NCI-H69 (cell line): Measurements from ENCODE around the gene IP6K3.
A peak's percentile ranks its signal among the peaks of the same experiment; 100 is the strongest.

Experiments
- DNase-seq: peaks from one replicate; lab custom pipeline; 2025; lab: John Stamatoyannopoulos, UW

IP6K3 gene, protein sequence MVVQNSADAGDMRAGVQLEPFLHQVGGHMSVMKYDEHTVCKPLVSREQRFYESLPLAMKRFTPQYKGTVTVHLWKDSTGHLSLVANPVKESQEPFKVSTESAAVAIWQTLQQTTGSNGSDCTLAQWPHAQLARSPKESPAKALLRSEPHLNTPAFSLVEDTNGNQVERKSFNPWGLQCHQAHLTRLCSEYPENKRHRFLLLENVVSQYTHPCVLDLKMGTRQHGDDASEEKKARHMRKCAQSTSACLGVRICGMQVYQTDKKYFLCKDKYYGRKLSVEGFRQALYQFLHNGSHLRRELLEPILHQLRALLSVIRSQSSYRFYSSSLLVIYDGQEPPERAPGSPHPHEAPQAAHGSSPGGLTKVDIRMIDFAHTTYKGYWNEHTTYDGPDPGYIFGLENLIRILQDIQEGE

DNA sequence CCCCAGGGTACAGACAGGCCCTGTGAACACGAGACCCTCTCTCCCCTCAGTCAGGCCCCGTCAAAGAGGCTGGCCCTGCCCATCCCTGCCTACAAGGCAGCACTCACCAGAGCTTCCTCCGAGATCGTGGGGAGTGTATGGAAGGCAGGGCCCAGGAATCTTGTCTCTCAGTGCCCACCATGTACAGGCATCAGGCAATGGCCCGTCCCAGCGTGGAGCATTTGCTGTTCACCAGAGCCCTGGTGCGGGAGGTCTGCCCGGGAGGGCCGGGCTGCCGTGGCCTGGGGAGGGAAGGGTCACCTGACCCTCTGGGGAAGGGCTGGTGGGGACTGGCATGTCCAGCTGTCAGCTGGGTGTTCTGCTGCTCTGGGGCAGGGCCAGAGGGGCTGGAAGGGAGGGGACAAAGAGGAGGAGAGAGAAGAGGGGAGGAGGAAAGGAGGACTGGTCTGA is at the start of gene IP6K3:
Gene IP6K3, minus strand, starts transcription at position 255 of the 450 bp plus-strand sequence. CDS start 11,429 bp downstream, outside the sequence.
- DNase-seq, result no peak

DNA sequence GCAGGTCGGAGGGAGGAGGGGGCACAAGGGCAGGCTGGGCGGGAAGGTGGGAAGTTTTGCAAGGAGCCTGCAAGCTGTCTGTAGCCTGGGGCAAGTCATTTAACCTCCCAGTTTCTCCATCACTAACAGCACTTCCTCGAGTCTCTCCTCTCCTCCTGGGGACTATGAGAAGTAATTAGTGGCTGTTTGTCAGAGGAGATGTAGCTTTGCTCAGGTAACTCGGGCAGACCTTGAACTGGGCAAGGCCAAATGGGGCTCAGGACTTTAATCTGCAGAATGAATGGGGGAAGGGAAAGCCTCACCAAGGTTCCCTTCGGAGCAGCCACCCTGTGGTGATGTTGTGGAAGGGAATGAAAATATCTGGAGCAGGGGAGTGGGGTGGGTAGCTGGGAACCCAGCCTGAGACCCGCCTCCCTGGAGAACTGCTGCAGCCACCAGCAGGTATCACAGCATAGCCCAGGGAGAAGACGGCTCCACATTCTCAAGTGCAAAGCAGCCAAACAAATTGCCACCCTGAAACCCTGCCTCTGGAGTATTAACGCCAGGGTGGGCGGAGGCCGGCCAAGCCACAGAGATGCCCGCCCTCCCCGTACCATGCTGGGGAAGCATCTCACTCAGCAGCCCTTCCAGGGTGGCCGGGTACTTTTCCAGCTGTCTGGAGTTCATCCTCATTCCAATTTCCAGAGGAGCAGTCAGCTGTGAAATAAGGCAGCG is 48.4 kb upstream of the IP6K3 start:
- peak; percentile 89 for DNase-seq

DNA sequence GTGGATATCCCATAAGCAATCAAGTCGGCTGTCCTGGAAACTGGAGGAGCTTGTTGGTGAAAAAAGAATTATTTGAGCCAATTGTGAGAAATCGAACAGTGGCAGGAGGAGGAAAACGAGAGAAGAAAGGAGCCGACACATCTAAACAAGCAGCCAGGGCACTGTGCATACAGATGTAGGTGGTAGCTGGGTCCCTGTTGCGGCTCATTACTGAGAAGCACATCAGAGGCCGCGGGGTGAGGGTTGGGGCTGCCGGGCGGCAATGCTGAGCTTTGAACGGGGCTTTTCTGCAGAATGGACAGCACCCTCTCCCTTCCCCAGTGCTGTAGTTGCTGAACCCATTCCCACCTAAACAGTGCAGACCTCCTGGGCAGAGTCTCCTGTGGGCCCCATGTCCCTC is 46.3 kb upstream of the IP6K3 start:
- DNase-seq, result no peak

DNA sequence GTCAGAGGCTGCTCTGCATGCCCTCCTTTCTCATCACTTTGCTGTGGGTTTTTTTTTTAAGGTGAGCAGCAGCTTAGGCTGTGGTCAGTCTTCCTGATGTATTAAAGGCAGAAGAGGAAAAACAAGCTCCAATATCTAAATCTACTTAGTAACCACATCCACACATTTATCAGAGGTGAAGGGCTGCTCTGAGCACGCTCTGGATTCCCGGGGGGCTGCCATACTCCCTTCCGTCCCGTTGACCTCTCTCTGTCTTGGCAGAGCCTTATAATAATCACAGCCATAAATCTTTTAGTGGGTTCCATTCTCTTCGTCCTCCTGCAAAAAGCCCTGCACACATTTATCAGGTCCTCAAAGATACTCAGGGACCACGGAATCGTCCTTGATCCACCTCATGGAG is 44.9 kb upstream of the IP6K3 start:
- DNase-seq, result no peak

DNA sequence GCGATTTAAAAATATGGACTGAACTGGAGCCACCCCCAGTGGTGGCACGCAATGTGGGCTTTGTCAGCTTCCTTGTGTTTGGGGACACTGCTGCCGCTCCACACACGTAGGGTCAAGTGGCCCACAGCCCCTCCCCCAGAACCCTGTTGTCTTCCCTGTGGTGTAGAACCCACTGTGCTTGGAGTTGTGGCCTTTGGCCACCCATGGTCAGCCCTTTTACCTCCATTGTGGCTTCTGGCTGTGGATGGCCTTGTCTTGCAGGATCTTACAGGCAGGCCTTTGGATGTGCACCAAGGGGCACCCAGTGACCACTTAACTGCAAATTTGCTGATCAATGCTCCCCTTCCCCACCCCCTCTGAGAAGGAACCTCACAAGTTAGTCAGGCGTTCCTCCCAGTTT is 44.2 kb upstream of the IP6K3 start:
- DNase-seq, result no peak

DNA sequence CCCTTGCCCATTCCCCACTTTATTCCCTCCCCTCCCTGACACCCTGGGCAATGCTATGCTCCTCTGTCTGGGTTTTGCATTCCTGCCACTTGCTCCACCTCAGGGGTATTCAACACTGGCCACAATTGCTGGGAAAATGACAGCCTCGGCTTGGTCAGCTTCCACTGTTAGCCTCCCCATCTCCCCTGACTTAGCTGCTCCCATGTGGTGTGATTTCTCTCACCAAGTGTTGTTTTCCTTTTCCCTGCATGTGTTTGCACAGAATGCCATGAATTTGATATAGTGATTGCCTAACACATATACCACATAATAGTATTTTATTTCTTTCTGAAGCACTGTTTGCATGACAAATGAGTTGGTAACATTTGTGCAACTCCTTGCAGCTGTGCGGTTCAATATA is 43.7 kb upstream of the IP6K3 start:
- DNase-seq, result no peak

DNA sequence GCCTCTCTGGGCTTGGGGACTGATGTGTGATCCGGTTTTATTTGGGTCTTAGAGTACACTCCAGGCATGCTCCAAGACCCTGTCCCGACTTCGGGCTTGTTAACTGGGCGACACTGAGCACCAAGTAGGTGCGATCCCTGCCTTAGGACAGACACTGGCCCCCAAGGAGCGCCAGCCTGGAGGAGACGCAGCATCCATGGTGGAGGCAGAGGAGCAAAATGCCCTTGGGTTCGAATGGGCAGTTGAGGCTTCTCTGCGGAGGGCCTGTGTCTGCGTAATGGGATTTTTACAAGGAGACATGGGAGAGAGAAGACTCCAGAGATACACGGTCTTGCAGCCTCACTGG is 42.8 kb upstream of the IP6K3 start:
- DNase-seq, result no peak

DNA sequence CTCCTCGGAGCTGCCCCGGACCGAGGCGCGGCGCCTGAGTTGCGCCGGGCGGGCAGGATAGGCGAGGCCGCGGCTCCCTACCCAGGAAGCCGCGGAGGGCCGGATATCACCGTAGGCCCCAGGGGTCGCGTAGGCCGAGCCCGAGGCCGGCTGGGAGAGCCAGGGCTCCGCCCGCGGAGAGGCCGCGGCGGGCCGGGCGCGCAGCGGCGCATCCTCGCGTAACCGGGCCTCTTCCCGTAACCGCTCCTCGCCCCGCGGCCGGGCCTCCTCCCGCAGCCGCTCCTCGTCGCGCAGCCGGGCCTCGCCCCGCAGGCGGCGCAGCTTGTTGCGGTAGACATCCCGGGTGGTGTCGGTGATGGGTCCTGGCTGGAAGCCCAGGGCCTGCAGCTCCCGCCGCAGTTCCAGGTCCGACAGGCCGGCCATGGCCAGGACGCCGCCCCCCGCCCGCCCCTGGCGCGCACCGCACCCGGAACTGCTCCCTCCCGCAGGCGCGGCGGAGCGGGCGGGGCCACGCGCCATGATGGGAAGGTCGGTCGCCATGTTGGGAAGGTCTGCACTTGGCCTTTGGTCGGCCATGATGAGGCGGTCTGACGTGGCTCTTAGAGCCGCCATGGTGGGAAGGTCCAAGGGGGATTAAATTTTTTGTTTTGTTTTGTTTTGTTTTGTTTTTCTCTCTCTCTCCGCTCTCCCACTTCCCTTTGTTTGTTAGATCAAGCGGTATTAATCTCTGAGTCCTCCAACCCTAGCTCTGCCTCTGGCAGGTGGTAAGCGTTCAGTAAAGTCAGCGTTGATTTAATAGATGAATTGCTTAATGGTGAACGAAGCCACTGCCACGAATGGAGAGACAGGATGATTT is 42.2 kb upstream of the IP6K3 start, which contains the start of gene LEMD2:
Gene LEMD2, minus strand, starts transcription at position 437 of the 856 bp plus-strand sequence. Its CDS starts 14 bp downstream, at position 423.
- peak; percentile 97 for DNase-seq

DNA sequence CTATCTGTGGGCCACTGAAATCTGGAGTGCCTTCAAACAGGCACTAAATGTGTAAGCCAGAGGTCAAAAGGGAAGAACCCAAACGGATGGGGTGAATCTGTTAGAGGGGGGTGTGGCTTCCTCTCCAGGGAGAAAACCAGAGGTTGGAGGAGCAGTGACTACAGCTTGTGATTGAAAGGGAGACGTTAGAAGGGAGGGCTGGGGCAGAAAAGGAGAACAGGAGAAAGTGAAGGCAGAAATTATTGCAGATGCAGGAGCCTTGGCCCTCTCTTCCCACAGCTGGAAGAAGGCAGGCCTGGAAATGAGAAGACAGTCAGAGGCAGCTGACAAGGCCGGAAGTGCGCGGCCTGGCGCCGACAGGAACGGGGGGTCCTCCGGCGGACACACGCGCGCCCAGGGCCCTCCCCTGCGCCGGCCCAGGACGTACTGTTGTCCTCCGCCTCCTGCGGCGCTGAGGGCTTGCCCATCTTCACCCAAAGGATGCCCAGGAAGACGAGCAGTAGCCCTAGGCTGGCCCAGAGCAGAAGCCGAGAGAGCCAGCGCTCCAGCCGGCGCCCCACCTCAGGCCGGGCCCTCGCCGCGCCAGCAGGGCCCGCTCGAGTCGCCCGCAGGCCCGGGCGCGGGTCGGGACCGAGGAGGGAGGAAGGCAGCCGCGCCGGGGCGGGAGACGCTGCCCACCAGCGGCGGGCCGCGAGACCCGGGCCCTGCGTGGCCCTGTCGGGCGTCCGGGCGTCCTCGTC is 41.4 kb upstream of the IP6K3 start:
- DNase-seq, result peak; percentile 80

DNA sequence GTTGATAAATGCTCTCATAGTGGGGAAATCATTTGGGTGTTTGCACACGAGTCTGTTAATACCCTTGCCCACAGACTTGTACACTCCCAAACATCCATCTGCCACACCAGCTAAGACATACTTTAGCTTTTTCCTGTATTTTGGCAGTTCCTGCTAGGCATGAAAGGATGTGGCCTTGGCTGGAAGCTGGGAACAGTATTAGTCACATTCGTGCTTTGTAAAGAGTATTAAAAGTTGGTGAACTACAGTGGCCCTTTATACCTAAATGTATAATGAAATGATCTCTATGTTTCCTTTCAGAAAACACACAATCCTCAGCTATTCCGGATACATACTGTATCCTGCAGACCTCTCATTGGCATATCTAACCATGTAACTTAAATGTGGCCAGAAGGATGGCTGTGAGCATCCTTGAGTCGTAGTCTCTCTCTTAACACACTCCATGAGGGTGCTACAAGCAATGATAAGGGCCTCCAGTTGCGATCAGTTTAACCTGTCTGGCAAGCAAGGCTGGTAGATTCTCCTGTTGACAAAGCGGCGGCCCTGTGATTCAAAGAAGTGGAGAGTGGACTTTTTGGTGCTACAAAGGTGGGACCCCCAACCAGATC is 40.7 kb upstream of the IP6K3 start:
- DNase-seq, result no peak

DNA sequence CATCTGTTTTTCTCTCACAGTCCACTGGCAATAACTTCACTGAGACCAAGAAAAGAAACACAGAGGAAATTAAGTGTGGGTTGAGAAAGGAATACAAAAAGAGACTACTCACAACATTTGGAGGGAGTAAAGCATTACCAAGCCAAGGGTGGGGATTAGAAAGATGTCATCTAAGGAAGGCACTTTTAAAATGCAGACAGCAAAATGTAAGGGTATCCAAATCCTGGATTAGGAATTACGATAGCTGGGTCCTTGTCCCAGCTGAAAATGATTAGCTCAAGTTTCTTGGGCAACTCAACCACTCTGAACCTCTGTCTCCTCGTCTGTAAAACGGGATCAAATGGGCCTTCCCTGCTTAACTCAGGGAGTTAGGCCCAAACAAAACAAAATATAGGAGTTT is 40.0 kb upstream of the IP6K3 start:
- DNase-seq, result no peak

DNA sequence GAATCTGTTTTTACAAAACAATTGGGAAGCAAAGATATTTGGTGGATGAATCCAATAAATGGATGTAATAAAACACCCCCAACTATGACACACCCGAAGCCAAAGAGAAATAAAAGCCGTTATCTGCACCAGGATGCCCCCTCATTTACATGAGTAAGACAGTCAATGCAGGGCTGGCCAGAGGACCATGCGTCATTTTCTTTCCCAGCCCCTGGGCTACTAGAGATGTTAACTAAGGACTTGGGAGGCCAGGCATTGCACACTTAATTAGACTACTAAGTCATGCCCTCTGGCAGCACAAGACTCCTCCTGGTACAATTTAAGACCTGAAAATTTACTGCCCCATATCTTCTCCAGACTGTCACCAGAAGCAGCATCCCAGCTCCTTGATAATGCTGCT is 39.1 kb upstream of the IP6K3 start:
- DNase-seq, result no peak

DNA sequence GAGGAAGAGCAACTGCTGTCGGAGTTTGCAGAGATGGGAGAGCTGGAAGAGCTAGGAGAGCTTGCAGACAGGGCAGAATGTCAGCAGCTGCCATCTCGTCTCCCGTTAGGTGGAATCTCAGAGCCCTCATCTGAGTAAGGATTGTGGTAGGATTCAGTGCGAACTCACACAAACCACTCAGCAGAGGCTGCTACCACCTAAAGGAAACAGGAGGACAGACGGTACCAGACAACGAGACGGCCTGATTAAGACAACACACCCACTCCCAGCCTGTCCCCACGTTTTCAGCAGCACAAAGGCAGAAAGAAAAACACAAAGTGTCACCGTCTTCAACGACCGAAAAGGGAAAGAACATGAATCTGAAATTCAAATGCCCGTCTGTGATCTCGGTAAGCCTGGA is 38.1 kb upstream of the IP6K3 start:
- no peak for DNase-seq

DNA sequence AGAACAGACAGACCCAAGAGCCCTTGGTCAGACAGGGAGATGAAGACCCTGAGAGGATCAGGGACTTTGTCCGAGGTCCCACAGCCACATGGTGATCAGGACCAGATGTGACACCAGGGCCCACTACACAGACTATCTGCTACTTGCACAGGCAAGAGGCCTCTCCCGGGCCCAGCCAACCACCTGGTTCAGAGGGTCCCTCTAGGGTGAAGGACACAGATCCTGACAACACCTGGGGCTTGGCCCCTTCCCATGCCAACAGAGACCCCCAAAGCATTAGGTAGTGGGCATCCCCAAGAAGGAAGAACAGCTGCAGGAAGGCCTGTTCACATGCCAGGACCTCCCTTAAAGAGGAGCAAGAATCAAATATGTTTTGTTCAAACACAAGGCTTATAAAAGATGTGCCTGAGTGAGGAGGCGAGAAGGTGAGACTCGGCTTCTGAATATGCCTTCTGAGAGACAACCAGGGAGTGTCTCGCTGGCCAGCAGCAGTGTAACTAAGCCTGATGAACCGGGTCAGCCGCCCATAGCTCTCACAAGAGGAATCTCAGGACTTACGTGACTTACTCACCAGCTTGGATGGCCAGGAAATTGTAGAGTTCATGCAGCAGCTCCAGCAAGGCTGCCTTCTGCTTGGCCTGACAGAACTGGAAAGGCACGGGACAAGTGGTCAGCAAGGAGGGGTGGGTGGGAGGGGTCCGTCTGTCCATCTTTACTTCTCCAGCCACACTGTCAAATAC is 37.2 kb upstream of the IP6K3 start:
- no peak for DNase-seq

DNA sequence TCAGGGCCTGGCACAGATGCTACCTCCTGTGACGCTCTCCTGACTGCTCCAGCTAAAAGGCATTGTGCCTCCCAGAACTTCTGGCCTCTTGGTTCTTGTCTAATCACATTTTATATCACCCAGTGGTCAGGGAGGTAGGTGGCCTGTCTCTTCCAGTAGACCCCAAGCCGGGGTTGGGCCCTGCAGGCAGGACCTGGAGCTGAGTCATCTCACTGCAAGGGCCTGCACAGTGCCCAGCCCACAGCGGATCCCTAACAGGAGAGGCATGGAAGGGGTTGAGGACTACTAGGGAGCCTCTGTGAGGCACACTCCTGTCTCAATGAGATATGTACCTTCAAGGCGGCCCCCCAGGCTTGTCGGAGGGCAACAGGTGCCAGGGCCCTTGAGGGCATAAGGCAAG is 35.9 kb upstream of the IP6K3 start:
- DNase-seq, result no peak

DNA sequence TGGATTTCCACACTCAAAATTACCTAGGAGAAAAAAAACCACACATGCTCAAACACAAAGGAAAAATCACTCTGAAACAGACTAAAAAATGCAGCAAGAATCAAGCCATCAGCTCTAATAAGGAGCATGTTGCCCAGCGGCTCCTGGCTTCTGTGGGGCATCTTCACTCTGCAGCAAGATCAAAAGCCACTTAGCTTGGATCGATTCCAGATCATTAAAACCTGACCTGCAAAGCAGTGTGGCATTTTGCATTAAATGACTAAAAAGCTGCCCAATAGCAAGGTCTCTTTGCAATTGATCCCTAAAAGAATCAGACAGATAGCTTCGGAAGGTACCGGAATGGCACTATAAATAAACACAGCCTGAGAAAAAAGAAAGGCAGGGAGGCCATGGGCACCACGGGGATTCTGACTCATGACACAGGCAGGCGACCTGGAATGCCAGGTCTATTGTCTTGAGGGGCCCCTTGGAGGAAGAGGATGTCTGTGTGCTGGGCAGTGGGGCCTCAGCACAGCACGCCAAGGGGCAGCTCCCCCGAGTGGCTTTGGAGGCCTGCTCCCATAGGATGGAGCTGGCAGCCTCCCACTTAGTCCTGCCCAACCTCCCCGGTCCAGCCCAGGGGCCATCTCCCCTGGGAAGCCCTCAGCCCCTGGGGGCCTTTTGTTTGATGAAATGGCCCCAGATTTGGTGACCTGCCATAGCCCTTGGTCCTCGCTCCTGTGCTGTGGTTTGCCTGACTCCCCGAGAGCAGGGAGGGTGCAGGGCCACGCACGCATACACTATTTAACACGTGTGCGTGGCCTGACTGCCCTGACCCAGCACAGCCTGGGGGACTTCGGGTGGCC is 34.6 kb upstream of the IP6K3 start:
- DNase-seq, result no peak

DNA sequence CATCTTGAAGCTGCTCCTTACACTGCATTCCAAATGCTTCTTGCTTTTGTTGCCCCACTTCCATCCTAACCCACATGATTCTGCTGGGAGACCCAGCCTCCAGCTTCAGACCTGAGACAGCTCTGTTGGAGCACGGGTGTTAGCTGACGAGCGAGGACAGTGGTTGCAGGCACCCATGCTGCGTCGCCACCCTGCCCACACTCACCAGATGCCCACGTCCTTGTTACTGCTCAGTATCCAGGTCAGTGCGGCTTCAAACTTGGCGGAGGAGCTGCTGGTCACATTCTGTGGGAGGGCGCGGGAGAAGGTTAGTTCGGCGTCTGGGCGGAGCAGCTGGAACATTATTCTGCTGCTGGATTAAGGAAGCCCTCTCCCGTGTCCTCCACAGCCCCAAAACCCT is 33.2 kb upstream of the IP6K3 start:
- no peak for DNase-seq

DNA sequence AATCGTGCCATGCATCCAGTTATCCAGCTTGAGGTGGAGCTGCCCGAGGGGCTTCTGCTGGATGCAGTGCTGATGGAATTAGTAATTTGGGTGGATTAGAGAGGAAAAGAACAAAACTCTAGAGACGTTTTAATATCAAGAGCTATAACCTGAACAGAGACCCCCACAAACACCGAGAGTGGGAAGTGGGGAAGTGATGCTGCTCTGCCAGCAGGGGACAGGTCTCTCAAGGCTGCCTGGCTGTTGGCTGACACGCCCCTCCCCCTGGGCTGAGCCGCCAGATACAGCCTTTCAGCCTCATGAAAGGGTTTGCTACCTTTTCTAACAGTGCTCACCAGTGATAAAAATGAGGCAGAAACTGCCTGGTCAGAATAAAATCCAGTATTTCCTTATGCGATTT is 32.6 kb upstream of the IP6K3 start:
- no peak for DNase-seq

DNA sequence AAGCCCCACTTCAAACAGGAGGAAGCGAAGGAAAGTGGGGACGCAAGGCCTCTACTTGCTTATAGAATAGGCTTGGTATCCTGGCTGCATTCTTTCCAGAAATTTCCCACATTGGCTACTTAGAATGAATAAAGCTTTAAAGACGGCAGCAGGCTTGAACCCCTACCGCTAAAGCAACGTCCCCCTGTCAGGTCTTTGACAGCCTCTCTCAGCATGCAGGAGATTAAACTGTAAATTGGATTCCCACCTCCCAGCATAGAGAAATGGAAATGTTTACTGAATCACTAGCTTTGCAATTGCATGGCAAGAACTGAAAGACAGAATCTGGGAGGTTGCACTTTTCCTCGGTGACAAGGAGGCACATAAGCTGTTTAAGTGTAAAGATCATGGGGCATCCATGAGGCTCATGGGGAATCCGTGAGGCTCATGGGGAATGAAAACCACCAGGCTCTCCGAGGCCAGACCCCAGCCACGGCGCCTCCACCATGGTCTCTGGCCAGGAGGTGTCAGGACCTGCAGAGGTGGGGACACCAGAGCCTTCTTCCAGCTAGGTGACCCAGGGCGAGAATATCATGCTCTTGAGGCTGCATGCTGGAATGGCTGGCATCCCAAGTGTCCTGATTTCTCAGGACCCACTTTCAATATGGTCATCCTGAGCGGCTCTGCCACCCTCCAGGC is 31.9 kb upstream of the IP6K3 start:
- no peak for DNase-seq
